Measurements from ENCODE around the gene MTRF1.
"Not testable (repeated sequence)": the region's sequence is repeated elsewhere in the genome, so short reads cannot be mapped to it uniquely, and the experiment has no call there.

The MTRF1 gene

GRCh38 chr13:41193469-41193868, 69.9 kb downstream of the MTRF1 start:
- no peak for DNase-seq (ENCODE audit: low read depth)
- peak overlapping the region; percentile 53 for H3K4me3 ChIP-seq (ENCODE audit: low read depth, low read length)

- no peak overlapping the region for H3K4me3 ChIP-seq (ENCODE audit: low read depth, low read length)
- DNase-seq (ENCODE audit: low read depth): no peak
Observed at GRCh38 chr13:41188584-41188983, 74.8 kb downstream of the MTRF1 start.

- no peak for DNase-seq (ENCODE audit: low read depth)
- H3K4me3 ChIP-seq (ENCODE audit: low read depth, low read length): no peak overlapping the region
Observed at GRCh38 chr13:41186481-41186880, 76.9 kb downstream of the MTRF1 start.

- H3K4me3 ChIP-seq (ENCODE audit: low read depth, low read length): no peak overlapping the region
- no peak for DNase-seq (ENCODE audit: low read depth)
Observed at GRCh38 chr13:41182231-41182630, 81.1 kb downstream of the MTRF1 start.

GRCh38 chr13:41179593-41180250, 83.7 kb downstream of the MTRF1 start:
- H3K4me3 ChIP-seq (ENCODE audit: low read depth, low read length): no peak overlapping the region
- DNase-seq (ENCODE audit: low read depth): peak; percentile 22

- DNase-seq (ENCODE audit: low read depth): no peak
Observed at GRCh38 chr13:41178040-41178439, 85.3 kb downstream of the MTRF1 start.

GRCh38 chr13:41177616-41178015, 85.8 kb downstream of the MTRF1 start:
- H3K4me3 ChIP-seq (ENCODE audit: low read depth, low read length): no peak overlapping the region
- DNase-seq (ENCODE audit: low read depth): no peak

More at GRCh38 chr13:41178040-41178439, 85.3 kb downstream of the MTRF1 start:
- no peak overlapping the region for H3K4me3 ChIP-seq (ENCODE audit: low read depth, low read length)

- not testable (repeated sequence) for DNase-seq (ENCODE audit: low read depth); H3K4me3 ChIP-seq (ENCODE audit: low read depth, low read length)
Observed at GRCh38 chr13:41175576-41175975, 87.8 kb downstream of the MTRF1 start.

Measured in skeletal muscle cell (primary cell).